ENCODE measurements around the gene PEX26. TPM values are rescaled to one million over a fixed set of nuclear protein-coding genes. Genes with fewer than 3 reads are reported as not detected.

The PEX26 gene
- polyA plus RNA-seq, 1 donor (not counting 4 experiments of a cell fraction or from before 2014, with no cell fraction given): 23.0 TPM

- H3K4me2 ChIP-seq (ENCODE audit: control insufficient read depth, extremely low read depth, insufficient read depth, low read depth, low read length): no peak overlapping the region
- no peak overlapping the region for H3K9ac ChIP-seq (ENCODE audit: control insufficient read depth, extremely low read depth, insufficient read depth, low read length)
- TF ChIP-seq EZH2 (IDR thresholded peaks at IDR 0.05; ENCODE audit: low read length): no peak
- TF ChIP-seq CTCF (optimal IDR thresholded peaks at IDR 0.05 in 1 of 3, IDR thresholded peaks at IDR 0.05 in 1 of 3, conservative IDR thresholded peaks at IDR 0.05 in 1 of 3; ENCODE audit: extremely low read depth in 1 of 3, insufficient read depth in 2 of 3, low read length in 3 of 3): no peak
- H2AFZ ChIP-seq (ENCODE audit: control insufficient read depth, low read length): no peak overlapping the region
- no peak overlapping the region for H3K27ac ChIP-seq (ENCODE audit: control insufficient read depth, insufficient read depth, low read length)
- no peaks in the 10 kb centered on the region for H3K9me1 ChIP-seq (ENCODE audit: control insufficient read depth, extremely low read depth, insufficient read depth, low read length)
- no peak overlapping the region for H3K4me3 ChIP-seq (ENCODE audit: control insufficient read depth in 2 of 3, extremely low read depth in 1 of 3, insufficient read depth in 2 of 3, low read depth in 1 of 3, low read length in 3 of 3)
- H3K9me3 ChIP-seq (ENCODE audit: control insufficient read depth, low read depth, low read length): no peaks in the 10 kb centered on the region
- dilution Hi-C loops (cut with MboI; ENCODE audit: extremely low pct_ligation_motif_present, low sequenced_read_pairs): no loop called here
- DNase-seq (ENCODE audit: low read depth, low spot score): no peak
- H4K20me1 ChIP-seq (ENCODE audit: control insufficient read depth, extremely low read depth, insufficient read depth, low read length): peaks cover 2% of the 10 kb centered on the region
- no peaks in the 10 kb centered on the region for H3K36me3 ChIP-seq (ENCODE audit: control insufficient read depth in 2 of 2, extremely low read depth in 1 of 2, insufficient read depth in 2 of 2, low read length in 2 of 2)
- H3K27me3 ChIP-seq (ENCODE audit: control insufficient read depth, extremely low read depth, insufficient read depth, low read length): peaks cover 28% of the 10 kb centered on the region
- peaks cover 5% of the 10 kb centered on the region for H3K4me1 ChIP-seq (ENCODE audit: control insufficient read depth, extremely low read depth, insufficient read depth, low read length)
- no peaks in the 10 kb centered on the region for H3K79me2 ChIP-seq (ENCODE audit: control insufficient read depth, insufficient read depth, low read length)
- FAIRE-seq: no peak
Observed at GRCh38 chr22:18108187-18108586, 30.4 kb downstream of the PEX26 start.

GRCh38 chr22:18109410-18110193 is 31.8 kb downstream of the PEX26 start:
- no peak for FAIRE-seq
- peak overlapping the region; percentile 59 for H3K4me2 ChIP-seq (ENCODE audit: control insufficient read depth, extremely low read depth, insufficient read depth, low read depth, low read length)
- peak overlapping the region in 1 of 3 experiments; percentile 44 for H3K4me3 ChIP-seq (ENCODE audit: control insufficient read depth in 2 of 3, extremely low read depth in 1 of 3, insufficient read depth in 2 of 3, low read depth in 1 of 3, low read length in 3 of 3)
- no peaks in the 10 kb centered on the region for H3K36me3 ChIP-seq (ENCODE audit: control insufficient read depth in 2 of 2, extremely low read depth in 1 of 2, insufficient read depth in 2 of 2, low read length in 2 of 2)
- no peaks in the 10 kb centered on the region for H3K9me1 ChIP-seq (ENCODE audit: control insufficient read depth, extremely low read depth, insufficient read depth, low read length)
- H3K4me1 ChIP-seq (ENCODE audit: control insufficient read depth, extremely low read depth, insufficient read depth, low read length): peaks cover 5% of the 10 kb centered on the region
- peaks cover 2% of the 10 kb centered on the region for H4K20me1 ChIP-seq (ENCODE audit: control insufficient read depth, extremely low read depth, insufficient read depth, low read length)
- no peak for DNase-seq (ENCODE audit: low read depth, low spot score)
- H3K9ac ChIP-seq (ENCODE audit: control insufficient read depth, extremely low read depth, insufficient read depth, low read length): no peak overlapping the region
- H3K27me3 ChIP-seq (ENCODE audit: control insufficient read depth, extremely low read depth, insufficient read depth, low read length): peaks cover 28% of the 10 kb centered on the region
- TF ChIP-seq CTCF (optimal IDR thresholded peaks at IDR 0.05 in 1 of 3, IDR thresholded peaks at IDR 0.05 in 1 of 3, conservative IDR thresholded peaks at IDR 0.05 in 1 of 3; ENCODE audit: extremely low read depth in 1 of 3, insufficient read depth in 2 of 3, low read length in 3 of 3): no peak
- no peak for TF ChIP-seq EZH2 (IDR thresholded peaks at IDR 0.05; ENCODE audit: low read length)
- no peaks in the 10 kb centered on the region for H3K79me2 ChIP-seq (ENCODE audit: control insufficient read depth, insufficient read depth, low read length)
- H3K9me3 ChIP-seq (ENCODE audit: control insufficient read depth, low read depth, low read length): no peaks in the 10 kb centered on the region
- H2AFZ ChIP-seq (ENCODE audit: control insufficient read depth, low read length): no peak overlapping the region
- dilution Hi-C loops (cut with MboI; ENCODE audit: extremely low pct_ligation_motif_present, low sequenced_read_pairs): no loop called here
- no peak overlapping the region for H3K27ac ChIP-seq (ENCODE audit: control insufficient read depth, insufficient read depth, low read length)

Measured in keratinocyte (primary cell).